Urothelium cell line (cell line): ENCODE data around the gene INSYN2B.

Source experiments
- DNase-seq: peaks from one replicate; pipeline ENCODE4 v3.0.0; 2011; ENCODE audit warnings: low spot score, mixed read lengths
- FAIRE-seq: peaks from 2 replicates; lab custom pipeline; 2011; peaks lifted over from hg19 to GRCh38; lab: Jason Lieb, UNC

The INSYN2B gene

GRCh38 chr5:169817031-169817430 lies 163.3 kb downstream of the INSYN2B start:
- FAIRE-seq (no peak), DNase-seq (no peak)

- DNase-seq (no peak), FAIRE-seq (no peak)
Observed at GRCh38 chr5:169814522-169814921, 165.8 kb downstream of the INSYN2B start.
